SK-N-SH (cell line): ENCODE data around the gene LENEP. TPM values are rescaled to one million over a fixed set of nuclear protein-coding genes. Genes with fewer than 3 reads are reported as not detected.

Experiments
- CTCF ChIA-PET: fragments of 300-600, 350-600 bp; formaldehyde crosslinking; extraction: SDS; loops from one replicate; lab custom pipeline; 2021; lab: Yijun Ruan, JAX
- POLR2A ChIA-PET: fragments of 350-600 bp; sonication (Branson Sonifier 250); formaldehyde crosslinking; extraction: SDS; loops from one replicate; lab custom pipeline; 2020; ENCODE audit warnings: antibody characterized with exemption, inconsistent platforms; lab: Yijun Ruan, JAX
- DNase-seq: peaks from one replicate; pipeline ENCODE4 v3.0.0; 2012
- H2AFZ ChIP-seq: fragments of 200-600 bp; sonication (generic); 2 replicates; pipeline ENCODE4 v1.8.1; 2016; ENCODE audit warnings: antibody characterized with exemption, mild to moderate bottlenecking, low read depth
- H3F3A ChIP-seq: fragments of 200-600 bp; sonication (generic); replicated peaks from 2 replicates; pipeline ENCODE3; 2016; ENCODE audit warnings: antibody characterized with exemption, mild to moderate bottlenecking; ENCODE audit not compliant: insufficient read depth
- H3K27ac ChIP-seq, 2 experiments: fragments of 200-500 bp in 1 of 2; fragments of 200-600 bp in 1 of 2; sonication (Bioruptor generic) in 1 of 2; sonication (generic), shearing (Covaris generic) in 1 of 2; 2 replicates each; pipeline versions ENCODE4 v1.5.1 to v1.6.1; 2014 to 2016; ENCODE audit warnings: low read depth in 2 of 2, inconsistent platforms in 1 of 2, low read length in 1 of 2, mild to moderate bottlenecking in 1 of 2, mixed read lengths in 1 of 2
- H3K27me3 ChIP-seq: fragments of 200-600 bp; sonication (generic), shearing (Covaris generic); 2 replicates; pipeline ENCODE4 v1.6.1; 2016; ENCODE audit warnings: mixed run types; ENCODE audit not compliant: insufficient read depth
- H3K36me3 ChIP-seq, 2 experiments: fragments of 200-500 bp in 1 of 2; fragments of 200-600 bp in 1 of 2; sonication (Bioruptor generic) in 1 of 2; sonication (generic) in 1 of 2; replicated peaks in 1 of 2; 2 replicates each; pipeline versions ENCODE3 to v1.5.1; 2014 to 2016; ENCODE audit warnings: low read length in 1 of 2, mild to moderate bottlenecking in 1 of 2; ENCODE audit not compliant: insufficient read depth in 2 of 2, control insufficient read depth in 1 of 2
- H3K4me1 ChIP-seq, 2 experiments: fragments of 200-500 bp in 1 of 2; fragments of 200-600 bp in 1 of 2; sonication (Bioruptor generic) in 1 of 2; sonication (generic), shearing (Covaris generic) in 1 of 2; 2 replicates each; pipeline versions ENCODE4 v1.5.1 to v1.6.1; 2014 to 2016; ENCODE audit warnings: low read depth in 1 of 2, low read length in 1 of 2, mixed run types in 1 of 2; ENCODE audit not compliant: insufficient read depth in 2 of 2, control insufficient read depth in 1 of 2
- H3K4me2 ChIP-seq: fragments of 200-600 bp; sonication (generic), shearing (Covaris generic); 2 replicates; pipeline ENCODE4 v1.6.1; 2017; ENCODE audit warnings: mixed run types
- H3K4me3 ChIP-seq, 2 experiments: fragments of 200-500 bp in 1 of 2; fragments of 200-600 bp in 1 of 2; sonication (Bioruptor generic) in 1 of 2; sonication (generic), shearing (Covaris generic) in 1 of 2; 2 replicates each; pipeline versions ENCODE4 v1.5.1 to v1.8.1; 2014 to 2016; ENCODE audit warnings: low read depth in 2 of 2, inconsistent platforms in 1 of 2, low read length in 1 of 2, mild to moderate bottlenecking in 1 of 2, mixed read lengths in 1 of 2, moderate library complexity in 1 of 2
- H3K79me2 ChIP-seq: fragments of 200-600 bp; sonication (generic); 2 replicates; pipeline ENCODE4 v1.8.1; 2017; ENCODE audit warnings: mild to moderate bottlenecking; ENCODE audit not compliant: insufficient read depth
- H3K9ac ChIP-seq: fragments of 200-600 bp; sonication (generic); 2 replicates; pipeline ENCODE4 v1.6.1; 2017; ENCODE audit warnings: mixed run types
- H3K9me2 ChIP-seq: fragments of 200-600 bp; sonication (generic); 2 replicates; pipeline ENCODE4 v1.6.1; 2017; ENCODE audit warnings: mixed run types
- H3K9me3 ChIP-seq: fragments of 200-600 bp; sonication (generic); 2 replicates; pipeline ENCODE4 v1.6.1; 2017; ENCODE audit warnings: mixed run types, mild to moderate bottlenecking, moderate library complexity
- H4K20me1 ChIP-seq: fragments of 200-600 bp; sonication (generic); 2 replicates; pipeline ENCODE4 v1.6.1; 2017; ENCODE audit warnings: mild to moderate bottlenecking, mixed run types; ENCODE audit not compliant: insufficient read depth
- FOSL2 ChIP-seq: IDR thresholded peaks from 2 replicates; pipeline ENCODE4 v1.4.0; 2012; ENCODE audit warnings: low read depth, mild to moderate bottlenecking, moderate library complexity, borderline replicate concordance
- FOXJ3 ChIP-seq: sonication (generic); formaldehyde crosslinking; IDR thresholded peaks from 2 replicates; pipeline ENCODE4 v1.5.1; 2020; ENCODE audit warnings: mild to moderate bottlenecking, missing genetic modification reagents
- FOXM1 ChIP-seq: IDR thresholded peaks from 2 replicates; pipeline ENCODE4 v1.4.0; 2012; ENCODE audit warnings: low read depth, mild to moderate bottlenecking
- GABPA ChIP-seq: IDR thresholded peaks from 2 replicates; pipeline ENCODE4 v1.4.0; 2012; ENCODE audit warnings: low read depth, mild to moderate bottlenecking
- GATA2 ChIP-seq: sonication (generic); formaldehyde crosslinking; IDR thresholded peaks from 2 replicates; pipeline ENCODE4 v1.5.0; 2020; ENCODE audit warnings: mild to moderate bottlenecking, missing genetic modification reagents
- JUND ChIP-seq: IDR thresholded peaks from 2 replicates; pipeline ENCODE4 v1.4.0; 2012
- MEF2A ChIP-seq: IDR thresholded peaks from 2 replicates; pipeline ENCODE4 v1.4.0; 2012; ENCODE audit warnings: low read depth, borderline replicate concordance
- NRF1 ChIP-seq: IDR thresholded peaks from 2 replicates; pipeline ENCODE4 v1.6.1; 2012; ENCODE audit warnings: low read depth, mild to moderate bottlenecking, low read length
- RCOR1 ChIP-seq: fragments of 150-350 bp; IDR thresholded peaks from 2 replicates; pipeline ENCODE4 v1.6.1; 2017; ENCODE audit warnings: antibody characterized with exemption, low read length
- TAF1 ChIP-seq: IDR thresholded peaks from 2 replicates; pipeline ENCODE4 v1.6.1; 2012; ENCODE audit warnings: low read depth, mild to moderate bottlenecking, low read length, moderate library complexity, borderline replicate concordance
- TCF12 ChIP-seq: IDR thresholded peaks from 2 replicates; pipeline ENCODE4 v1.4.0; 2012
- YY1 ChIP-seq: IDR thresholded peaks from 2 replicates; pipeline ENCODE4 v1.4.0; 2012; ENCODE audit warnings: low read depth, mild to moderate bottlenecking
- WGBS: methylation state at CpG from one replicate; pipeline ENCODE4 v1.1.6; 2017; ENCODE audit warnings: low lambda C conversion rate; 5-methylcytosine and 5-hydroxymethylcytosine counted together
- polyA plus RNA-seq, 3 experiments: library from polyadenylated mRNA; depleted of rRNA; stranded (reverse); fragments of >200 nt; gene quantifications; 2 replicates each; pipeline ENCODE4 v1.2.3, GENCODE V29; 2012
- TF ChIP-seq, protein P1 (sequence below): IDR thresholded peaks from 2 replicates; pipeline ENCODE4 v1.4.0; 2012; ENCODE audit warnings: low read depth, borderline replicate concordance
- TF ChIP-seq, protein P2 (sequence below): IDR thresholded peaks from 2 replicates; pipeline ENCODE4 v1.4.0; 2012; ENCODE audit warnings: low read depth

The LENEP gene
- polyA plus RNA-seq, 1 of the 3 experiments (the other 2 are of a cell fraction): not detected

- TF ChIP-seq, protein P1, sequence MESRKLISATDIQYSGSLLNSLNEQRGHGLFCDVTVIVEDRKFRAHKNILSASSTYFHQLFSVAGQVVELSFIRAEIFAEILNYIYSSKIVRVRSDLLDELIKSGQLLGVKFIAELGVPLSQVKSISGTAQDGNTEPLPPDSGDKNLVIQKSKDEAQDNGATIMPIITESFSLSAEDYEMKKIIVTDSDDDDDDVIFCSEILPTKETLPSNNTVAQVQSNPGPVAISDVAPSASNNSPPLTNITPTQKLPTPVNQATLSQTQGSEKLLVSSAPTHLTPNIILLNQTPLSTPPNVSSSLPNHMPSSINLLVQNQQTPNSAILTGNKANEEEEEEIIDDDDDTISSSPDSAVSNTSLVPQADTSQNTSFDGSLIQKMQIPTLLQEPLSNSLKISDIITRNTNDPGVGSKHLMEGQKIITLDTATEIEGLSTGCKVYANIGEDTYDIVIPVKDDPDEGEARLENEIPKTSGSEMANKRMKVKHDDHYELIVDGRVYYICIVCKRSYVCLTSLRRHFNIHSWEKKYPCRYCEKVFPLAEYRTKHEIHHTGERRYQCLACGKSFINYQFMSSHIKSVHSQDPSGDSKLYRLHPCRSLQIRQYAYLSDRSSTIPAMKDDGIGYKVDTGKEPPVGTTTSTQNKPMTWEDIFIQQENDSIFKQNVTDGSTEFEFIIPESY: no peak
- TF ChIP-seq GATA2 (CRISPR knock-in tag) (no peak), TAF1 (no peak), GABPA (no peak), RCOR1 (no peak)
Observed at GRCh38 chr1:154962795-154963330, 30.5 kb upstream of the LENEP start (continued).

GRCh38 chr1:154963643-154964042, 29.7 kb upstream of the LENEP start:
- H3K79me2 ChIP-seq: peaks cover 69% of the 10 kb centered on the region
- H3K27ac ChIP-seq: peak overlapping the region; percentile 5 to 98; a peak in 2 of 4 replicates
- ChIA-PET POLR2A (no interaction called here), CTCF (interaction anchor here (0.9 to 37.5 kb wide), 4 partner anchors 9 to 97 kb away, joined by 3 to 640 read pairs (median 4); partner anchors contain the start of genes LENEP and ZBTB7B)
- H3K36me3 ChIP-seq: peaks cover 36 to 62% of the 10 kb centered on the region in 2 experiments
- 95% methylated on average over 7 of the region's 8 CpGs for WGBS
- H3K9me2 ChIP-seq: no peaks in the 10 kb centered on the region
- H3K27me3 ChIP-seq: no peaks in the 10 kb centered on the region
- no peak for DNase-seq
- TF ChIP-seq NRF1 (no peak), MEF2A (no peak), FOXM1 (no peak), FOSL2 (no peak), YY1 (no peak), TCF12 (no peak), FOXJ3 (CRISPR knock-in tag) (no peak), GATA2 (CRISPR knock-in tag) (no peak), JUND (no peak)
- TF ChIP-seq, protein P1: no peak
- TF ChIP-seq, protein P2, sequence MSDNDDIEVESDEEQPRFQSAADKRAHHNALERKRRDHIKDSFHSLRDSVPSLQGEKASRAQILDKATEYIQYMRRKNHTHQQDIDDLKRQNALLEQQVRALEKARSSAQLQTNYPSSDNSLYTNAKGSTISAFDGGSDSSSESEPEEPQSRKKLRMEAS: no peak
- H3K4me1 ChIP-seq: peaks cover 8 to 51% of the 10 kb centered on the region in 2 experiments; a peak in 3 of 4 replicates
- H3K9ac ChIP-seq: no peak overlapping the region
- peaks cover 27% of the 10 kb centered on the region for H3F3A ChIP-seq
- no peaks in the 10 kb centered on the region for H3K9me3 ChIP-seq
- no peak overlapping the region for H2AFZ ChIP-seq
- no peak overlapping the region for H3K4me3 ChIP-seq
- H3K4me2 ChIP-seq: peak overlapping the region; percentile 85; the same call in 1 of the 2 replicates
- H4K20me1 ChIP-seq: peaks cover 19% of the 10 kb centered on the region
